Uterus (tissue), 2 donors: ENCODE measurements around the gene MBTD1.

ENCODE experiments used
- POLR2A ChIP-seq, 2 donors: fragments of 450-650 bp; IDR thresholded peaks; one replicate each; pipeline ENCODE4 v1.6.1; 2016; ENCODE audit warnings: antibody characterized with exemption in 2 of 2, mild to moderate bottlenecking in 1 of 2, moderate library complexity in 1 of 2
- TF ChIP-seq, protein P1 (sequence below), 4 experiments: fragments of 200-600 bp in 2 of 4; fragments of 450-650 bp in 2 of 4; sonication (generic) in 2 of 4; IDR thresholded peaks; one replicate each; pipeline ENCODE4 v1.5.1; 2016 to 2019; ENCODE audit warnings: antibody characterized with exemption in 4 of 4, mild to moderate bottlenecking in 2 of 4, moderate library complexity in 1 of 4

DNA sequence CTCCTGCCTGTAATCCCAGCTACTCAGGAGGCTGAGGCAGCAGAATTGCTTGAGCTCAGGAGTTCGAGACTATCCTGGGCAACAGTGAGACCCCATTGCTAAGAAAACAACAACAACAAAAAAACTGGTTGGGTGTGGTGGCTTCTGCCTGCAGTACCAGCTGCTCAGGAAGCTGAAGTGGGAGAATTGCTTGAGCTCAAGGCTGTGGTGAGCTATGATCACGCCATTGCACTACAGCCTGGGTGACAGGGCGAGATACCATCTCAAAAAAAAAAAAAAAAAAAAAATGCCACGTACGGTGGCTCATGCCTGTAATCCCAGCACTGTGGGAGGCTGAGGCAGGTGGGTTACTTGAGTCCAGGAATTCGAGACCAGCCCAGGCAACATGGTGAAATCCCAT lies 59.6 kb downstream of the MBTD1 start:
- TF ChIP-seq, protein P1, sequence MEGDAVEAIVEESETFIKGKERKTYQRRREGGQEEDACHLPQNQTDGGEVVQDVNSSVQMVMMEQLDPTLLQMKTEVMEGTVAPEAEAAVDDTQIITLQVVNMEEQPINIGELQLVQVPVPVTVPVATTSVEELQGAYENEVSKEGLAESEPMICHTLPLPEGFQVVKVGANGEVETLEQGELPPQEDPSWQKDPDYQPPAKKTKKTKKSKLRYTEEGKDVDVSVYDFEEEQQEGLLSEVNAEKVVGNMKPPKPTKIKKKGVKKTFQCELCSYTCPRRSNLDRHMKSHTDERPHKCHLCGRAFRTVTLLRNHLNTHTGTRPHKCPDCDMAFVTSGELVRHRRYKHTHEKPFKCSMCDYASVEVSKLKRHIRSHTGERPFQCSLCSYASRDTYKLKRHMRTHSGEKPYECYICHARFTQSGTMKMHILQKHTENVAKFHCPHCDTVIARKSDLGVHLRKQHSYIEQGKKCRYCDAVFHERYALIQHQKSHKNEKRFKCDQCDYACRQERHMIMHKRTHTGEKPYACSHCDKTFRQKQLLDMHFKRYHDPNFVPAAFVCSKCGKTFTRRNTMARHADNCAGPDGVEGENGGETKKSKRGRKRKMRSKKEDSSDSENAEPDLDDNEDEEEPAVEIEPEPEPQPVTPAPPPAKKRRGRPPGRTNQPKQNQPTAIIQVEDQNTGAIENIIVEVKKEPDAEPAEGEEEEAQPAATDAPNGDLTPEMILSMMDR (IDR thresholded peaks at IDR 0.05): no peak
- no peak for TF ChIP-seq POLR2A (IDR thresholded peaks at IDR 0.05)
